ENCODE data around the gene ZSCAN22.

DNA sequence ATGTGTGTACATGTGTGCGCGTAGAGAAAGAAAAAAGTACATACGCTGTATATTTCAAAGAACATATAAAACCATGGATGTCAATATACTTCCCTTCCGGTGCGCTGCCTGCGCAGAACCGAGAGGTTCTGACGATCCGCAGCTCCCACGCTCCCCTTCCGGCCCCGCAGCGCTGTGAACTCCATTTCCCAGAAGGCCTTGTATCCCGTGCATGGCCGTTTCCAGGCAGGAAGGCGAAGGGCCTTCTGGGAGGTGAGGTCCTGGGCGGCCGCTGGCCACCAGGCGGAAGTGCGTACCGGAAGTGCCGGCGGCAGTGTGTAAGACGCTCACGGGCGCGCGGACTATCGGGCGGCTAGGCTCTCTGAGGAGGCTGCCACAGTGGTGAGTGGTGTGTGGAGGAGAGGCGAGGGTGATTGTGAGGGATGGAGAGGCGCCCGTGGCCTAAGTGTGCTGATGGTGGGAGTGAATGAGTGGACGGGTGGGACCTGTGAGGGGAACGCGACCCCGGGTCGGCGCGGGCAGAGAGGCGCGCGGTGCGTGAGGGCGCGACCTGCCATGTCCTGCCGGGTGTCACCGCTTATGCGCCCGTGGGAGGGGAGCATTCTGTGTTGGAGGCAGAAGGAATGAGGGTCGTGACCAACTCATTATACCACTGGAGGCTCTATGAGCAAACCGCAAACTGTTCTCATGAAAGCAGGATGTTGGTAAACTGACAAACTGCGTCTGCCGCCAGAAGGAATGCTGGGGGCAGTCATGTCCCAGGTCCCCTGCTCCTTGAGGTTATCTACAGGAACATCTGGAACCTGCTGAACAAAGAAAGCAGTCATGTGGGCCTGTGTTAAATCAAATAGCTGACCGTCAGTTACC, 21.5 kb upstream of the ZSCAN22 start, which contains the start of gene ERVK3-1:
- peak; percentile 84 to 87 for TF ChIP-seq POLR2A (IDR thresholded peaks at IDR 0.05)
- TF ChIP-seq, protein P1, sequence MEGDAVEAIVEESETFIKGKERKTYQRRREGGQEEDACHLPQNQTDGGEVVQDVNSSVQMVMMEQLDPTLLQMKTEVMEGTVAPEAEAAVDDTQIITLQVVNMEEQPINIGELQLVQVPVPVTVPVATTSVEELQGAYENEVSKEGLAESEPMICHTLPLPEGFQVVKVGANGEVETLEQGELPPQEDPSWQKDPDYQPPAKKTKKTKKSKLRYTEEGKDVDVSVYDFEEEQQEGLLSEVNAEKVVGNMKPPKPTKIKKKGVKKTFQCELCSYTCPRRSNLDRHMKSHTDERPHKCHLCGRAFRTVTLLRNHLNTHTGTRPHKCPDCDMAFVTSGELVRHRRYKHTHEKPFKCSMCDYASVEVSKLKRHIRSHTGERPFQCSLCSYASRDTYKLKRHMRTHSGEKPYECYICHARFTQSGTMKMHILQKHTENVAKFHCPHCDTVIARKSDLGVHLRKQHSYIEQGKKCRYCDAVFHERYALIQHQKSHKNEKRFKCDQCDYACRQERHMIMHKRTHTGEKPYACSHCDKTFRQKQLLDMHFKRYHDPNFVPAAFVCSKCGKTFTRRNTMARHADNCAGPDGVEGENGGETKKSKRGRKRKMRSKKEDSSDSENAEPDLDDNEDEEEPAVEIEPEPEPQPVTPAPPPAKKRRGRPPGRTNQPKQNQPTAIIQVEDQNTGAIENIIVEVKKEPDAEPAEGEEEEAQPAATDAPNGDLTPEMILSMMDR (IDR thresholded peaks at IDR 0.05 in 4 of 5, conservative IDR thresholded peaks at IDR 0.05 in 1 of 5) = peak in 3 of 5 experiments; percentile 24 to 45 (median 24)
